Stomach smooth muscle (tissue), 2 donors: ENCODE data around the gene THBS3.
"Not testable (repeated sequence)": the region's sequence is repeated elsewhere in the genome, so short reads cannot be mapped to it uniquely, and the experiment has no call there.

ENCODE experiments used
- H3K27ac ChIP-seq: one replicate; pipeline ENCODE4 v1.7.0; 2013; ENCODE audit warnings: mild to moderate bottlenecking, low read length, inconsistent platforms
- H3K27me3 ChIP-seq, 2 donors: one replicate each; pipeline ENCODE4 v1.7.0; 2013; ENCODE audit warnings: low read length in 2 of 2; ENCODE audit not compliant: insufficient read depth in 2 of 2, control insufficient read depth in 1 of 2
- H3K36me3 ChIP-seq, 2 donors: one replicate each; pipeline ENCODE4 v1.7.0; 2013; ENCODE audit warnings: low read length in 2 of 2; ENCODE audit not compliant: control insufficient read depth in 2 of 2, insufficient read depth in 2 of 2
- H3K4me1 ChIP-seq: one replicate; pipeline ENCODE4 v1.7.0; 2013; ENCODE audit warnings: low read length; ENCODE audit not compliant: control insufficient read depth, insufficient read depth
- H3K4me3 ChIP-seq, 2 donors: one replicate each; pipeline ENCODE4 v1.7.0; 2013; ENCODE audit warnings: low read length in 2 of 2
- H3K9ac ChIP-seq, 2 donors: one replicate each; pipeline ENCODE4 v1.7.0; 2013; ENCODE audit warnings: low read length in 2 of 2, mild to moderate bottlenecking in 1 of 2
- H3K9me3 ChIP-seq, 2 donors: one replicate each; pipeline ENCODE4 v1.7.0; 2013; ENCODE audit warnings: low read length in 2 of 2; ENCODE audit not compliant: control insufficient read depth in 2 of 2
- donor health status: healthy.
- donor health status: Pancreatic carcinoma.

THBS3 gene

DNA sequence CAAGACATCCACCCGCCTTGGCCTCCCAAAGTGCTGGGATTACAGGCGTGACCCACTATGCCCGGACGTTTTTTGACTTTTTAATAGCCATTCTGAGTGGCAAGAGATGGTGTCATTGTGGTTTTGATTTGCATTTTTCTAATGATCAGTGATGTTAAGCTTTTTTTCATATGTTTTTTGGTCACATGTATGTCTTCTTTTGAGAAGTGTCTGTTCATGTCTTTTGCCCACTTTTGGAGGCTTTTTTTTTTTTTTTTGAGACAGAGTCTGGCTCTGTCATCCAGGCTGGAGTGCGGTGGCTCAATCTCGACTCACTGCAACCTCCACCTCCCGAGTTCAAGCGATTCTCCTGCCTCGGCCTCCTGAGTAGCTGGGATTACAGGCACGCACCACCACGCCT is 43.1 kb downstream of the THBS3 start:
- H3K36me3 ChIP-seq, result peaks cover 10 to 11% of the 10 kb centered on the region in 2 donors
- H3K4me1 ChIP-seq, result peaks cover 13% of the 10 kb centered on the region
- not testable (repeated sequence) for H3K9ac ChIP-seq, H3K9me3 ChIP-seq, H3K27me3 ChIP-seq, H3K27ac ChIP-seq, H3K4me3 ChIP-seq

DNA sequence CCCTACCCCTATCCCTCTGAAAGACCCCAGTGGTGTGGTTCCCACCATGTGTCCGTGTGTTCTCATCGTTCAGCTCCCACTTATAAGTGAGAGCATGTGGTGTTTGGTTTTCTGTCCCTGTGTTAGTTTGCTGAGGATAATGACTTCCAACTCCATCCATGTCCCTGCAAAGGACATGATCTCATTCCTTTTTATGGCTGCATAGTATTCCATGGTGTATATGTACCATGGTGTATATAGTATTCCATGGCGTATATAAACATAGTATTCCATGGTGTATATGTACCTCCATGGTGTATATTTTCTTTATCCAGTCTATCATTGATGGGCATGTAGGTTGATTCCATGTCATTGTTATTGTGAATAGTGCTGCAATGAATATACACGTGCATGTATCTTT is 43.9 kb downstream of the THBS3 start:
- H3K27me3 ChIP-seq, H3K9me3 ChIP-seq, H3K9ac ChIP-seq, H3K27ac ChIP-seq, H3K4me3 ChIP-seq, H3K36me3 ChIP-seq: not testable (repeated sequence)
- H3K4me1 ChIP-seq, result peaks cover 13% of the 10 kb centered on the region

DNA sequence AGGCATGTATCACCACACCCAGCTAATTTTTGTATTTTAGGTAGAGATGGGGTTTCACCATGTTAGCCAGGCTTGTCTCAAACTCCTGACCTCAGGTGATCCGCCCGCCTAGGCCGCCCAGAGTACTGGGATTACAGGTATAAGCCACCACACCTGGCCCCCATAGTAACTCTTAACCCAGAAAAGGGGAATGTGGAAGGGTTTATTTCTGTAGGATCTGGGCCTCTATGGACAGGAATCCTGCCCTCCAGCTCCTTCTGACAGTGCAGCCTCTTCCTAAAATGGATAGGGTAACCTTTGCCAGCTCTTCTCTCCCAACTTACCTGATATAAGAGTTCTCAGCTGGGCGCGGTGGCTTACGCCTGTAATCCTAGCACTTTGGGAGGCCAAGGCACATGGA is 45.1 kb downstream of the THBS3 start:
- H3K9ac ChIP-seq, H3K36me3 ChIP-seq, H3K27ac ChIP-seq, H3K27me3 ChIP-seq, H3K9me3 ChIP-seq, H3K4me1 ChIP-seq, H3K4me3 ChIP-seq: not testable (repeated sequence)

DNA sequence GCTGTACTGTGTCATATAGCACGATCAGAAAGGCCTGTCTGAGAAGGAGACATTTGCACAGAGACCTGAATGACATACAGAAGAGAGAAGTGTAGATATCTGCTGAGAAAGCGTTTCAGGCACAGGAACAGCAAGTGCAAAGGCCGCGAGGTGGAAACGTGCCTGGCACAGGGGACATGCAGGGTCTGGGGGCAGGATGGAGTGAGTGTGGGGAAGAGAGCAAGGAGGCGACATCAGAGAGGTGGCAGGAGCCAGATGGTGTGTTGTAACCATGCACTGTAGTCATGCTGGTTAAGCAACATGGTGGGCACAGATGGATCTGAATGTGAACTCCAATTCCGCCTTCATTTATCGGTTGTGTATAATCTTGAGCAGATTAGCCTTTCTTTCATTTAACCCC is 47.6 kb downstream of the THBS3 start:
- Histone ChIP-seq H3K27me3 (no peaks in the 10 kb centered on the region), H3K9ac (no peak overlapping the region), H3K27ac (no peak overlapping the region), H3K4me3 (no peak overlapping the region), H3K9me3 (no peaks in the 10 kb centered on the region), H3K4me1 (no peaks in the 10 kb centered on the region), H3K36me3 (no peaks in the 10 kb centered on the region)

DNA sequence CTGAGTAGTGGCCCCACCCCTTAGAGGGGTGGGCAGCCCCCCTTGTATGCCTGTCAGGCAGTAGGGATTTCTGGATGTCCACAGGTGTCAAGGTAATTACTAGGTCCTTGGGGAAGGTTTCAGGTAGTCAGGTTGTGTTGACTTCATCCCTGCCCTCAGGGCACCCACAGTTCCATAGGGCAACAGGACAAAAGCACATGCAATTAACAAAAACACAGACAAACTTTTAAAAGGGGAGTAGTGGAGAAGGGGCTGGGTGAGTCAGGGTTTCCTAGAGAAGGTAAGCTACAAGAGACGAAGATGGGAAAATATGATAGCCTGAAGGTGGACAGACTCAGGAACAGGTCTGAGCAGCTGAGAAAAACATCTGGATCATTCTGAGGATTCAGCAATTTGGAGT is 48.7 kb downstream of the THBS3 start:
- H3K4me3 ChIP-seq, result no peak overlapping the region
- no peaks in the 10 kb centered on the region for H3K4me1 ChIP-seq
- no peak overlapping the region for H3K9ac ChIP-seq
- H3K9me3 ChIP-seq, result no peaks in the 10 kb centered on the region
- no peak overlapping the region for H3K27ac ChIP-seq
- no peaks in the 10 kb centered on the region for H3K36me3 ChIP-seq
- no peaks in the 10 kb centered on the region for H3K27me3 ChIP-seq

DNA sequence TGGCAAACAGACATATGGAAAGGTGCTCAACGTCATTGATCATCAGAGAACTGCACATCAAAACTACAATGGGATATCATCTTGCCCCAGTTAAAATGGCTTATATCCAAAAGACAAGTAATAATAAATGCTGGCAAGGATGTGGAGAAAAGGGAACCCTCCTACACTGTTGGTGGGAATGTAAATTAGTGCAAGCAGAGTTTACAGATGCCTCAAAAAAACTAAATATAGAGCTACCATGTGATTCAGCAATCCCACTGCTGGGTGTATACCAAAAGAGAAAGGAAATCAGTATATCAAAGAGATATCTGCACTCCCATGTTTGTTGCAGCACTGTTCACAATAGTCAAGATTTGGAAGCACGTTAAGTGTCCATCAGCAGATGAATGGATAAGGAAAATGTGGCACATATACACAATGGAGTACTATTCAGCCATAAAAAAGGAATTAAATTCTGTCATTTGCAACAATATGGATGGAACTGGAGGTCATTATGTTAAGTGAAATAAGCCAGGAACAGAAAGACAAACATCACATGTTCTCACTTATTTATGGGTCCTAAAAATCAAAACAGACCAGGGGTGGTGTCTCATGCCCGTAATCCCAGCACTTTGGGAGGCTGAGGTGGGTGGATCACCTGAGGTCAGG is 51.6 kb downstream of the THBS3 start:
- H3K36me3 ChIP-seq, H3K9ac ChIP-seq, H3K27ac ChIP-seq, H3K4me1 ChIP-seq, H3K4me3 ChIP-seq, H3K9me3 ChIP-seq, H3K27me3 ChIP-seq: not testable (repeated sequence)
